Naive thymus-derived CD8-positive, alpha-beta T cell (primary cell): ENCODE data around the gene CATSPERB. TPM values are rescaled to one million over a fixed set of nuclear protein-coding genes. Genes with fewer than 3 reads are reported as not detected.
A peak's percentile ranks its signal among the peaks of the same experiment; 100 is the strongest.
"Not testable (repeated sequence)": the region's sequence is repeated elsewhere in the genome, so short reads cannot be mapped to it uniquely, and the experiment has no call there.

ENCODE experiments used
- ATAC-seq, 2 donors: fragments of 150-1000 bp; cut with Tn5 transposase in 1 of 2; sonication (Bioruptor Pico), chemical (Tn5 transposase) in 1 of 2; 1 replicate in 1 of 2; 2 replicates in 1 of 2; pipeline ENCODE4 v1.10.0; 2021; ENCODE audit warnings: mild to moderate bottlenecking in 2 of 2, moderate library complexity in 2 of 2
- POLR2A ChIA-PET: fragments of 350-600 bp; sonication (Branson Sonifier 250); formaldehyde crosslinking; loops from one replicate; lab custom pipeline; 2021; ENCODE audit warnings: antibody characterized with exemption; lab: Charles Lee
- DNase-seq, 10 donors: peaks; one replicate each; pipeline versions ENCODE4 v3.0.0 to v3.0.0-alpha.2; 2020 to 2022
- H3K27ac Mint-ChIP-seq, 10 donors: one replicate each; pipeline ENCODE4 v1.8.0; 2020 to 2022; ENCODE audit warnings: mild to moderate bottlenecking in 10 of 10, mixed read lengths in 10 of 10, moderate library complexity in 4 of 10, inconsistent platforms in 1 of 10
- H3K27me3 Mint-ChIP-seq, 5 donors: one replicate each; pipeline ENCODE4 v1.8.0; 2021 to 2022; ENCODE audit warnings: mixed read lengths in 5 of 5
- H3K36me3 Mint-ChIP-seq, 3 donors: one replicate each; pipeline ENCODE4 v1.8.0; 2020 to 2022; ENCODE audit warnings: mixed read lengths in 3 of 3, mild to moderate bottlenecking in 2 of 3, inconsistent platforms in 1 of 3
- H3K4me1 Mint-ChIP-seq, 4 donors: one replicate each; pipeline ENCODE4 v1.8.0; 2021 to 2022; ENCODE audit warnings: mixed read lengths in 4 of 4
- H3K4me3 Mint-ChIP-seq, 10 donors: one replicate each; pipeline ENCODE4 v1.8.0; 2020 to 2022; ENCODE audit warnings: mild to moderate bottlenecking in 10 of 10, mixed read lengths in 10 of 10, moderate library complexity in 6 of 10, inconsistent platforms in 1 of 10
- H3K9me3 Mint-ChIP-seq, 9 donors: one replicate each; pipeline ENCODE4 v1.8.0; 2020 to 2022; ENCODE audit warnings: mixed read lengths in 9 of 9, mild to moderate bottlenecking in 3 of 9, inconsistent platforms in 1 of 9, moderate library complexity in 1 of 9
- polyA plus RNA-seq, 3 donors: library from polyadenylated mRNA; unstranded; fragments of 300-500 nt; fragmentation: Illumina TruSeq; gene quantifications; one replicate each; pipeline ENCODE4 v1.2.3, GENCODE V29; 2021
- total RNA-seq, 8 experiments: library from RNA in 2 of 8; stranded (reverse) in 2 of 8; gene quantifications; one replicate each; pipeline ENCODE4 v1.2.3 and lab custom pipeline; 2021 to 2026

The CATSPERB gene
- total and polyA plus RNA-seq, 5 experiments from 2014 or later: 0.09 to 6.3 (median 2.6) TPM; not detected in 1

DNA sequence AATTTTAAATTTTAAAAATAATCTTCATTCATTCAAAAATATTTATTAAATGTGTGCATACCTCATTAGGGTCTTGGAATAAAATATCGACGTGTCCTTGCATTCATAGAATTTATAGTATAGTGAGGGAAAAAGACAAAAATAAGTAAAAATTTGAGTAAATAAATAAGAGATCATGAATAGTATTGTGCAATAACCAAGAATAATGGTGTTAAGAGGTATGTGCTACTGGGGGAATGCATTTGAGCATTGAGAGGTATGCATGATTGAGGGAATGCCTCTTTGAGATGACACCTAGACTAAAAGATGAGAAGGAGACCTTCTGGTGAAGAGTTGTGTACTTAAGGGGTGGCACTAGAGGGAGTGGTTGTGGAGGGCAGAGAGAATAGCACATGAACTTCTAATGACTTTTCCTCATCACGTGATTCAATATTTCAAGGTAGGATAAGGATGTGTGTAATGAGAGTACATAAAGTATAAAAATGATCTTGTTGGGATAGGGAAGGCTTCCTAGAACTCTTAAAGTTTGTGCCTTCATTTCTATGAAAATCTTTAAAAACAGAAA is 18.8 kb upstream of the CATSPERB start:
- Mint-ChIP-seq H3K27ac (no peak overlapping the region), H3K4me3 (peak overlapping the region in 1 of 10 donors; percentile 0), H3K27me3 (peaks cover 0 to 2% (median 0%) of the 10 kb centered on the region in 5 donors), H3K9me3 (no peaks in the 10 kb centered on the region), H3K4me1 (peaks cover 0 to 7% (median 0%) of the 10 kb centered on the region in 4 donors), H3K36me3 (peaks cover 0 to 2% (median 0%) of the 10 kb centered on the region in 3 donors)
- no peak for DNase-seq
- POLR2A ChIA-PET: no interaction called here
- no peak for ATAC-seq

DNA sequence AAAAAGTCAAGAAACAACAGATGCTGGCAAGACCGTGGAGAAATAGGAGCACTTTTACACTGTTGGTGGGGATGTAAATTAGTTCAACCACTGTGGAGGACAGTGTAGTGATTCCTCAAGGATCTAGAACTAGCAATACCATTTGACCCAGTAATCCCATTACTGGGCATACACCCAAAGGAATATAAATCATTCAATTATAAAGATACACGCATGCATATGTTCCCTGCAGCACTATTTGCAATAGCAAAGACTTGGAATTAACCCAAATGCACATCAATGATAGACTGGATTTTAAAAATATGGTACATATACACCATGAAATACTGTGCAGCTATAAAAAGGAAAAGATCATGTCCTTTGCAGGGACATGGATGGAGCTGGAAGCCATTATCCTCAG is 18.0 kb upstream of the CATSPERB start:
- Mint-ChIP-seq H3K27me3 (peaks cover 0 to 2% (median 0%) of the 10 kb centered on the region in 5 donors), H3K4me1 (peaks cover 0 to 7% (median 0%) of the 10 kb centered on the region in 4 donors), H3K36me3 (peaks cover 0 to 2% (median 0%) of the 10 kb centered on the region in 3 donors), H3K4me3 (no peak overlapping the region), H3K27ac (no peak overlapping the region), H3K9me3 (no peaks in the 10 kb centered on the region)
- no peak for DNase-seq
- POLR2A ChIA-PET: no interaction called here
- ATAC-seq: no peak

DNA sequence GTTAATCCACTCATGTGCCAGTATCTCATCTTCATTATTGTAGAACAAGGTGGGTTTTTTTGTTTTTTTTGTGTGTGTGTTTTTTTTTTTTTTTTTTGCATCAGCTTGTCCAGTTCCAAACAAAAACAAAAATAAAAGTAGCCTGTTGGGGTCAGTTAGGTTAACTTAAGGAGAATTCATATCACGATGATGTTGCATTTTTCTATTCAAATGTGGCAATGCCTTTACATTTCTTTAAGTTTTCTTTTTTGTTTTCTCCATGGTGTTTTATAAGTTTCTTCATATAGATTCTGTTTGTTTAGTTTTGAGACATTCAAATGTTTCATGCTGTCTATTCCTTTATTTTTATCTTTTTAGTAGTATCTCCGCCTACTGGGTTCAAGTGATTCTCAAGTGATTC is 16.2 kb upstream of the CATSPERB start:
- POLR2A ChIA-PET: interaction anchor here (1.0 kb wide), 1 partner anchor 26 kb away, joined by 3 read pairs; no protein-coding TSS in a partner anchor
- no peak overlapping the region for H3K4me3 Mint-ChIP-seq

DNA sequence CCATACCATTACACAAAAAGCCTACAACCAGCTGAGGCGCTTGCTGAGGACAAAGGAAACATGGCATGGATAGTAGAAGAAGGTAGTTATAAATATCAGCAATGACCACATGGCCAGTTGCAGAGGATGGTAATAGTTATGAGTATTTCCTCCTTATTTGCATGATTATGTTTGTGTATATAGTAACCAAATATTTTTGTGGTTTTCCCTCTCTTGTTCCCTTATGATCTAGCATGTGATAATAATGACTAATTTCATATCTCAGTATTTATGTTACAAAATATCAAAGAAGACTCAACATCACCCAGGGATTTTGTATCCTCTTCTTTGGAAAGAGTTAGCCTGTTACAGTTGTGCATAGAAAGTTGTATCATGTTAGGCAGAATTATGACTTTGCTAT is 13.5 kb upstream of the CATSPERB start:
- no peaks in the 10 kb centered on the region for H3K4me1 Mint-ChIP-seq
- POLR2A ChIA-PET: no interaction called here

More for the DNA sequence above, 16.2 kb upstream of the CATSPERB start:
- Mint-ChIP-seq H3K27me3 (peaks cover 0 to 2% (median 0%) of the 10 kb centered on the region in 5 donors), H3K36me3 (peaks cover 0 to 2% (median 0%) of the 10 kb centered on the region in 3 donors), H3K9me3 (no peaks in the 10 kb centered on the region), H3K27ac (no peak overlapping the region), H3K4me1 (peaks cover 0 to 5% (median 0%) of the 10 kb centered on the region in 4 donors)
- DNase-seq: no peak
- no peak for ATAC-seq

DNA sequence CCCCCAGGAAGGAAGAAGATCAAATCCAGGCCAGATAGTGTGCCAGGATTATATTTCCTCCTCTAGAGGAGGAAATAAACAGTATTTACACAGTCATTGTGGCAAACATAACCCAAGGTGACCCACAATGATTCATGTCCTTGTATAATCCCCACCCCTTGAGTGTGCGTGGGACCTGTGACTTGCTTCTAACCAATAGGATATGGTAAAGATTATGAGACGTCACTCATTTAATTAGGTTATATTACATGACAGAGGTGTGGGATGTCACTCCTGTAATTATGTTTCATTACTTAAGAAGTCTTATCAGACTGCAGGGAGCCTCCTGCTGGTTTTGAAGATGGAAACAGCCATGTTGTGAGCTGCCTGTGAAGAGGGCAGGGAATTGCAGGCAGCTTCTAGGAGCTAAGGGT is 12.2 kb upstream of the CATSPERB start:
- DNase-seq: no peak
- Mint-ChIP-seq H3K36me3 (peaks cover 0 to 2% (median 0%) of the 10 kb centered on the region in 3 donors), H3K27ac (peak overlapping the region in 1 of 10 donors; percentile 56), H3K4me3 (no peak overlapping the region), H3K4me1 (no peaks in the 10 kb centered on the region), H3K9me3 (peaks cover 0 to 5% (median 0%) of the 10 kb centered on the region in 9 donors), H3K27me3 (peaks cover 0 to 7% (median 0%) of the 10 kb centered on the region in 5 donors)
- POLR2A ChIA-PET: no interaction called here
- no peak for ATAC-seq

More for the DNA sequence above, 13.5 kb upstream of the CATSPERB start:
- no peak for DNase-seq
- Mint-ChIP-seq H3K4me3 (no peak overlapping the region), H3K9me3 (no peaks in the 10 kb centered on the region), H3K27ac (no peak overlapping the region), H3K27me3 (peaks cover 0 to 4% (median 0%) of the 10 kb centered on the region in 5 donors), H3K36me3 (peaks cover 0 to 2% (median 0%) of the 10 kb centered on the region in 3 donors)
- no peak for ATAC-seq

DNA sequence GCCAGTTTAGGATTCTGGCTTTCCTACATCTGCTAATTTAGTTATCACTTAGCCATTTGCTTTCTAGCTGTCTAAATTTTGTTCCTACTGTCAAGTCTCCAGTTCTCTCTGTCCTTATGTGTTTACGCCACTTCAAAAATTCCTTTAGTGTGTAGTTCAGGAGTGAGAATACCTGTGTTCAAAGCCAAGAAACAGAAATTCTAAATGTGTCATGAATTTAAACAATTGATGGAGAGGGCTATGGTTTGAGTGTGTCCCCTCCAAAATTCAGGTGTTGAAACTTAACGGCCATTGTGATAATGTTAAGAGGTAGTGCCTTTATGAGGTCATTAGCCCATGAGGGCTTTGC is 11.4 kb upstream of the CATSPERB start:
- Mint-ChIP-seq H3K27me3 (peaks cover 0 to 5% (median 0%) of the 10 kb centered on the region in 5 donors), H3K27ac (no peak overlapping the region), H3K36me3 (no peaks in the 10 kb centered on the region), H3K4me3 (no peak overlapping the region), H3K9me3 (peaks cover 0 to 5% (median 0%) of the 10 kb centered on the region in 9 donors), H3K4me1 (no peaks in the 10 kb centered on the region)
- ATAC-seq (no peak), DNase-seq (no peak)
- POLR2A ChIA-PET: no interaction called here

DNA sequence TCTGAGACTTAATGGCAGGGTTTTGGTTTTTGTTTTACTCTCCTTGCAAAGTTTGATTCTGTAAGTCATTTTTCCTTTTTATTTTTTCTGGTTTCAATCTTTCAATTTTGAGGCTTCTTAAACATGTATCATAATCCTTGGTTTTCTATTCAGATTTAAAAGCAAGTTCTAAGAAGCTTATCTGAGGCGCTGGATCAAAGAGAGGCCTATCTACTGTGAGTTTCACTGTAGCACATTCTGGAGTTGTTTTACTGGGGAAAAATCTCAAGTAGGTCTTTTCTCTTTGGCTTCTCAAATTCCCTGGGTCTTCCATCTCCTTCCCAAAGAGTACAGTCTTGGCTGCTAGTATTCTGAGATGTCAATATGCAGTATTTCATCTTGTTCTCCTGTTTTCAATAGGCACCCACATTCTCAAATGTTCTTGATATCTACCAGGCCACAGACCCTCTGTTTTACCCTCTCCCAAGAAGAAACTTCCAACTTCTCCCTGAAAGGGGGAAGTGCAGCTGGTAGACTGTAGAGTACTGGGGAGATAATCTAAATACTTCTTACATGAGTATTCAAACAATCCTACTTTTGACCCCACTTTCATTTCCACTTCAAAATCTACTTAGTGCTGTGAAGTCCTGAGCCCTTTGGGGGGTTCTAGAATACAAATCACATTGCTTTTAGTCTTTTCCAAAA is 10.9 kb upstream of the CATSPERB start:
- DNase-seq (no peak), ATAC-seq (no peak)
- no peaks in the 10 kb centered on the region for H3K4me1 Mint-ChIP-seq
- no peak overlapping the region for H3K4me3 Mint-ChIP-seq
- POLR2A ChIA-PET: no interaction called here
- H3K27me3 Mint-ChIP-seq: peaks cover 0 to 5% (median 0%) of the 10 kb centered on the region in 5 donors
- peaks cover 0 to 2% (median 0%) of the 10 kb centered on the region in 3 donors for H3K36me3 Mint-ChIP-seq
- H3K27ac Mint-ChIP-seq: no peak overlapping the region
- peaks cover 0 to 7% (median 0%) of the 10 kb centered on the region in 9 donors for H3K9me3 Mint-ChIP-seq

DNA sequence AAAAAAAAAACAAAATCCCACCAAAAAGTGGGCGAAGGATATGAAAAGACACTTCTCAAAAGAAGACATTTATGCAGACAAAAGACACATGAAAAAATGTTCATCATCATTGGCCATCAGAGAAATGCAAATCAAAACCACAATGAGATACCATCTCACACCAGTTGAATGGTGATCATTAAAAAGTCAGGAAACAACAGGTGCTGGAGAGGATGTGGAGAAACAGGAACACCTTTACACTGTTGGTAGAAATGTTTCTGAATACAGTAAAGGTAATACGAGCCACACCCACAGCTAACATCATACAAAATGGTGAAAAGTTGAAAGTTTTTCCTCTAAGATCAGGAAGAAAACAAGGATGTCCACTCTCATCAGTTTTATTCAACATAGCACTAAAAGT is 8.0 kb upstream of the CATSPERB start:
- H3K36me3 Mint-ChIP-seq: peaks cover 0 to 11% (median 8%) of the 10 kb centered on the region in 3 donors
- POLR2A ChIA-PET, H3K9me3 Mint-ChIP-seq, DNase-seq, H3K27ac Mint-ChIP-seq, ATAC-seq, H3K4me3 Mint-ChIP-seq, H3K4me1 Mint-ChIP-seq: not testable (repeated sequence)
- H3K27me3 Mint-ChIP-seq: peaks cover 0 to 12% (median 8%) of the 10 kb centered on the region in 5 donors

DNA sequence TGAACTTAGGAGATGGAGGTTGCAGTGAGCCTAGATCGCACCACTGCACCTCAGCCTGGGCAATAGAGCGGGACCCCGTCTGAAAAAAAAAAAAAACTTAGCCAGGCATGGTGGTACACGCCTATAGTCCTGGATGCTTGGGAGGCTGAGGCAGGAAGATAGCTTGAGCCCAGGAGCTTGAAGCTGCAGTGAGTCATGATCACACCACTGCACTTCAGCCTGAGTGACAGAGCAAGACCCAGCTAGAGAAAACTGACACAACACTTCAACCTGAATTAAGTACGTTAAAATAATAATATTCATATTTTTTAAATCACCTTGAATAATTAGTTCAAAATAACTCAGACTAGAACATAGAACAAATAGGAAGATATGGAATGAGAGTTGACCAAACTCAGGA is 5.7 kb upstream of the CATSPERB start:
- peaks cover 0 to 9% (median 0%) of the 10 kb centered on the region in 9 donors for H3K9me3 Mint-ChIP-seq
- peaks cover 0 to 13% (median 8%) of the 10 kb centered on the region in 5 donors for H3K27me3 Mint-ChIP-seq
- H3K36me3 Mint-ChIP-seq: peaks cover 0 to 11% (median 8%) of the 10 kb centered on the region in 3 donors
- no peak overlapping the region for H3K4me3 Mint-ChIP-seq
- ATAC-seq (no peak), DNase-seq (no peak)
- H3K4me1 Mint-ChIP-seq: no peaks in the 10 kb centered on the region
- no peak overlapping the region for H3K27ac Mint-ChIP-seq
- POLR2A ChIA-PET: no interaction called here

DNA sequence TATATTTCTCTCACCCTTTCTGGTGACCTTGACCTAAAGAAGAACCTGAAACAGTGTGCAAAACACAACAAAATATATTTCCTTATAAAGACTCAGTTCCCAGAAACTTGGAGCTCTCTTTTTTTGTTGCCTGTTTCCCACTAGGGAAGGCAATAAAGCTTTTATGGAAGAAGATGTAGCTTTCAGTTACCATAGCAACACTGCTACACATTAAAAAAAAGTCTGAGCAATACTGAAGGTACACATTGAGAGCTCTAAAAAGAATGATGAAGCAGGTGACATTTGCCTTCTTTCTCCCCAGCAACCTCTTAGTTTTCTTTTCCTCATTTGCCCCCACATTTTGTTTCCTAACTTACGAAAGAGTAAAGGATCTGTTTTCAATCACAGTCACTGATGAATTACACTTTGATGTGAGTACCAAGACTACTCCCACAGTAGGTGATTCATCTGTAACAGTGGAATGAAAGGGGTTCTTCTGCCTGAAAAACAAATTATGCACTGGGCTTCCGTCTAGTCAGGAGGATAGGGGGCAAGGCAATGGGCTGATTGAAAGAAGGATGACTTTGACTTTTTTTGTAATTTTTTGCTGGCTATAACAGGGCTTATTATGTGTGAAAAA is 1.1 kb upstream of the CATSPERB start:
- H3K36me3 Mint-ChIP-seq: peaks cover 0 to 11% (median 6%) of the 10 kb centered on the region in 3 donors
- ATAC-seq: no peak

DNA sequence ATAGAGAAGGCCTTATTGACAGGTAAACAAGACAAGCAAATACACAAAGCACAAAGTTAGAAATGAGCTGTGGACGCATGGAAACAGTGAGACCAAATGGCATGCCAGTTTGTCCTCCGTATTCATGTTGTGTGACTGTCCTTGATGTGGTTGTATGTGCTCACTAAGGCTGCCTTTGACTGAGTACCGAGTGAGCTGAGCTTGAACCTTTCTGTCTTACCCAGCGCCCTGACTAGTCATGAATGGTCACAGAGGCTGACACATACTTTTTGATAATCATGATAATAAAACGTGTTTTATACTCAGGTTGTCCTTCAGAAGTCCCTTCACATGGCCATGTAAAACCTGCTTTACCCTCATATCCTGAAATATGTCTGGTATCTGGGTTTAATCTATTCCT is 553 bp upstream of the CATSPERB start:
- H3K27me3 Mint-ChIP-seq: peaks cover 0 to 11% (median 8%) of the 10 kb centered on the region in 5 donors
- H3K4me1 Mint-ChIP-seq: peaks cover 0 to 2% (median under 1%) of the 10 kb centered on the region in 4 donors
- H3K4me3 Mint-ChIP-seq: no peak overlapping the region
- DNase-seq (no peak), ATAC-seq (no peak)
- peaks cover 0 to 11% (median 6%) of the 10 kb centered on the region in 3 donors for H3K36me3 Mint-ChIP-seq
- peaks cover 0 to 2% (median 0%) of the 10 kb centered on the region in 9 donors for H3K9me3 Mint-ChIP-seq
- no peak overlapping the region for H3K27ac Mint-ChIP-seq
- POLR2A ChIA-PET: no interaction called here

More for the DNA sequence above, 1.1 kb upstream of the CATSPERB start:
- Mint-ChIP-seq H3K4me3 (no peak overlapping the region), H3K4me1 (peaks cover 0 to 2% (median under 1%) of the 10 kb centered on the region in 4 donors), H3K27ac (no peak overlapping the region), H3K27me3 (peaks cover 0 to 11% (median 8%) of the 10 kb centered on the region in 5 donors), H3K9me3 (peaks cover 0 to 2% (median 0%) of the 10 kb centered on the region in 9 donors)
- DNase-seq: no peak
- POLR2A ChIA-PET: no interaction called here

DNA sequence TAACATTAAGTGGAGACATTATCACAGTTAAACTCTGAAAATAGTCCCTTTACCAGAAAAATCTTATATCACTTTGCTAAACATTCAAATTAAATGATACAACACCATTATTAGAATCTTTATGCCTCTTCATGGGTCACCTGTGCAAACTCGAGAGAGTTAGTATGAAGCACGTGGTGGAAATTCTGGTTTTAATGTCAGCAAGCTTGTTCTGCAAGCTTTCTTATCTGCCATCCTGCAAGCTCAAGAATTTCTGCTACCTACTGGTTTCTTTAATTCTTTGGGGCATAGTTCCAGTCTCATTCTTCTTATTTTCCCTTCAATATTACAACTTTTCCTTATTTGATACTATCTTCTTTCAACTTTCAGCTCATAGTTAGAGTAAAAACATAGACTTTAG is 868 bp downstream of the CATSPERB start:
- no peak for ATAC-seq
- peaks cover 0 to 6% (median 0%) of the 10 kb centered on the region in 5 donors for H3K27me3 Mint-ChIP-seq
- H3K9me3 Mint-ChIP-seq: no peaks in the 10 kb centered on the region
- H3K4me1 Mint-ChIP-seq: peaks cover 0 to 2% (median under 1%) of the 10 kb centered on the region in 4 donors
- POLR2A ChIA-PET: interaction anchor here (0.6 kb wide), 1 partner anchor 356 kb away, joined by 3 read pairs; no protein-coding TSS in a partner anchor
- no peak overlapping the region for H3K27ac Mint-ChIP-seq
- H3K4me3 Mint-ChIP-seq: no peak overlapping the region
- DNase-seq: no peak
- H3K36me3 Mint-ChIP-seq: peaks cover 0 to 5% (median 2%) of the 10 kb centered on the region in 3 donors
